ENCODE measurements around the gene CLK4.

Gene CLK4

DNA sequence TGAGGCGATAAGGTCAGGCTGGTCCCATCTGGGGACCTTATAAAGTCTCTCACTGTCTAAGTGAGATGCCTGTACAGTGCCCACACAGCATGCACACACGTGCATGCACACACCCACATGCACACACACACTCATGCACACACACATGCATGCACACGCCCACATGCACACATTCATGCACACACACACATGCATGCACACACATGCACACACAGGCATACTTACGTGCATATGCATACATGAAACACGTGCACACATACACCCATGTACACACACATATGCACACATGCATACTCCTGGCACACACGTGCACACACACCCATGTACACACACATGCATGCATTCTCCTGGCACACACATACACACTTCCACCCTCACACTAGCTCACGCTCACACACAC, 48.9 kb downstream of the CLK4 start:
- Histone ChIP-seq H3K9ac (ENCODE audit: low read length) (no peak overlapping the region), H3K4me1 (ENCODE audit: control insufficient read depth, insufficient read depth, low read length) (no peaks in the 10 kb centered on the region), H3K36me3 (ENCODE audit: control insufficient read depth, insufficient read depth, low read length) (no peaks in the 10 kb centered on the region), H3K27me3 (ENCODE audit: control insufficient read depth, insufficient read depth, low read length) (peaks cover 7% of the 10 kb centered on the region), H3K4me3 (ENCODE audit: low read length) (no peak overlapping the region), H3K27ac (ENCODE audit: low read depth, low read length) (no peak overlapping the region)

DNA sequence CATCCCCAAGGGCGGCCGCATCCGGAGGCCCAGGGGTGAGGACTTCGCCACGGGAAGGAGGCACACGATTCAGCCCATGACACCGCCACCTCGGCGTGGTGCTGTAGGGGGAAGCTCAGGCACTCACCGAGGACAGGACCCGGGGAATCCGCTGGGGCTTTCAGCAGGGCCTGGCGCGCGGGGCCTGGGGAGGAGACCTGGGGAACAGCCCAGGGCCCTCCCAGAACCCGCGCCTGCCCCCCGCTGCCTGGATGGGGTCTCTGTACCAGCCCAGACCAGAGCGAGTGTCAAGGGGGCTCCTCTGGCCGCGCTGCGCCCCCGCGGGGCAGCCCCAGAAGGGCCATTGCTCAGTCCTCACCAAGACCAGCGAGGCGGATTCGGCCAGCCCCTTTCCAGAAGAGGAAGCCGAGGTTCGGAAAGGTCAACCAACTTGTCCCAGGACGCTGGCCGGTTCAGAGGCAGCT, 49.4 kb downstream of the CLK4 start:
- H3K9ac ChIP-seq (ENCODE audit: low read length), result no peak overlapping the region

DNA sequence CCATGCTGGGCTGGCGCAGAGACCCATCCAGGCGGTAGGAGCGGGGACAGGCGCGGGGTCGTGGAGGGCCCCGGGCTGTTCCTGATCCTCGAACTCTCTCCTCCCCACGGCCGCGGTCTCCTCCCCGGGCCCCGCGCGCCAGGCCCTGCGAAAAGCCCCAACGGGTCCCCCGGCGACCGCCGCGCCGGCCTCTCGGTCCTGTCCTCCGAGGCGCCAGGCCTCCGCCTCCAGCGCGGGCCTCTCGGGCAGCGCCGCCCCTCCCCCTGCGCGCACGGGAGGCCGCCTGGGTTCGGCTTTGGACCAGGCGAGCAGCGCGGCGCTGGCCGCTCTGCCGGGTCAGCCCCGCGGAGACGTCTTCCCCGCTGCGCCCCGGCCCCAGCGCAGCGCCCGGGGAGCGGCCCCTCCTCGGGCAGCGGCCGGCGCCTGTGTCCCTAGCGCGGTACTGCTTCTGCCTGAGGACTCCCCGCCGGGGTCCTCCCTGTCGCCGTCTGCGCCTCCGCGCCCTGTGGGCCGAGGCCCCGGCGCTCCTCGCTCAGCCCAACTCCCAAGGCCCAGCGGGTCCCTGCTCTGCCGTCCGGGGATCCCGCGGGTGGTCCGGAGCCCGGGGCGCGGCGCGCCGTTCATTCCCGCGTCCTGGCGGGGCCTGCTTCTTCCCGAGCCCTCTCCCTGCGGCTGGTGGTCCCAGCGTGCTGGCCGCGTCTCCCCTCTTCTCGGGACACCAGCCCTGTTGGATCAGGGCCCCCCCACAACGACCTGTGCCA, 50.1 kb downstream of the CLK4 start:
- H3K4me3 ChIP-seq (ENCODE audit: low read length), result no peak overlapping the region
- H3K27me3 ChIP-seq (ENCODE audit: control insufficient read depth, insufficient read depth, low read length), result peaks cover 7% of the 10 kb centered on the region

More for the DNA sequence above, 49.4 kb downstream of the CLK4 start:
- Histone ChIP-seq H3K4me1 (ENCODE audit: control insufficient read depth, insufficient read depth, low read length) (no peaks in the 10 kb centered on the region), H3K27me3 (ENCODE audit: control insufficient read depth, insufficient read depth, low read length) (peaks cover 7% of the 10 kb centered on the region), H3K27ac (ENCODE audit: low read depth, low read length) (no peak overlapping the region), H3K36me3 (ENCODE audit: control insufficient read depth, insufficient read depth, low read length) (no peaks in the 10 kb centered on the region), H3K4me3 (ENCODE audit: low read length) (no peak overlapping the region)

DNA sequence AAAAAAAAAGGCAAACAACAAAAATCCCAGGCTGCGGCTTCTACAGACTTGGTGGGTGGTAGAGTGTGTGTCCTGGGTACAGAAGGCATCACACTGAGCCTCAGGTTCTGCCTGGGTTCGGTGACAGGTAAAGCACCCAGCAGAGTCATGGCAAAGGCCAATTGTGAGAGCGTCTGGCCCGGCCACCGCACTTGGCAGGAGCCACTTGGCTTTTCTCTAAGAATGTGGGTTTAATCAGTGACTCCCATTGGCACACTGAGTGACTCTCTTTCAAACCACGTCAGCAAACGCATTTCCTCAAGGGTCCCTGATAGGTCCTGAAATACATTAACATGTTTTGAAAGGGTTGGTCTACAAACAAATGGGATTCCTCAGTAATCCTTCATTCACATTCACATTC, 53.6 kb downstream of the CLK4 start:
- no peak overlapping the region for H3K4me3 ChIP-seq (ENCODE audit: low read length)
- no peak overlapping the region for H3K9ac ChIP-seq (ENCODE audit: low read length)
- no peaks in the 10 kb centered on the region for H3K4me1 ChIP-seq (ENCODE audit: control insufficient read depth, insufficient read depth, low read length)
- H3K36me3 ChIP-seq (ENCODE audit: control insufficient read depth, insufficient read depth, low read length), result no peaks in the 10 kb centered on the region
- H3K27me3 ChIP-seq (ENCODE audit: control insufficient read depth, insufficient read depth, low read length), result peaks cover 7% of the 10 kb centered on the region
- no peak overlapping the region for H3K27ac ChIP-seq (ENCODE audit: low read depth, low read length)

More for the DNA sequence above, 50.1 kb downstream of the CLK4 start:
- Histone ChIP-seq H3K36me3 (ENCODE audit: control insufficient read depth, insufficient read depth, low read length) (no peaks in the 10 kb centered on the region), H3K4me1 (ENCODE audit: control insufficient read depth, insufficient read depth, low read length) (no peaks in the 10 kb centered on the region), H3K27ac (ENCODE audit: low read depth, low read length) (no peak overlapping the region), H3K9ac (ENCODE audit: low read length) (no peak overlapping the region)

DNA sequence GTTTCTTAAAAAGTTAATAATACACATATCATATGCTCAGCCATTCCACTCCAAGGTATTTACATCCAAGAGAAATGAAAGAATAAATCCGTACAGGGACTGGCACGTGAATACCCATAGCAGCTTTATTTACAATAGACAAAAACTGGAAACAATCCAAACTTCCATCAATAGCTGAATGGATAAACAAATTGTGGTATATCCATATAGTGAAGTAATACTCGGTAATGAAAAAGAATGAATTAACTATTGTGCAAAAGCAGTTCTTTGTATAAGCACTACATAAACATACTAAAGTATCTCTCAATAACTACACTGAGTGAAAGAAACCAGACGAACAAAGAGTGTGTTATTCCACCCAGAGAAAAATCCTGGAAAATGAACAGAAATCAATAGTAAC, 54.2 kb downstream of the CLK4 start:
- Histone ChIP-seq H3K4me3 (ENCODE audit: low read length) (no peak overlapping the region), H3K9ac (ENCODE audit: low read length) (no peak overlapping the region), H3K27ac (ENCODE audit: low read depth, low read length) (no peak overlapping the region), H3K36me3 (ENCODE audit: control insufficient read depth, insufficient read depth, low read length) (no peaks in the 10 kb centered on the region), H3K27me3 (ENCODE audit: control insufficient read depth, insufficient read depth, low read length) (peaks cover 7% of the 10 kb centered on the region), H3K4me1 (ENCODE audit: control insufficient read depth, insufficient read depth, low read length) (no peaks in the 10 kb centered on the region)

DNA sequence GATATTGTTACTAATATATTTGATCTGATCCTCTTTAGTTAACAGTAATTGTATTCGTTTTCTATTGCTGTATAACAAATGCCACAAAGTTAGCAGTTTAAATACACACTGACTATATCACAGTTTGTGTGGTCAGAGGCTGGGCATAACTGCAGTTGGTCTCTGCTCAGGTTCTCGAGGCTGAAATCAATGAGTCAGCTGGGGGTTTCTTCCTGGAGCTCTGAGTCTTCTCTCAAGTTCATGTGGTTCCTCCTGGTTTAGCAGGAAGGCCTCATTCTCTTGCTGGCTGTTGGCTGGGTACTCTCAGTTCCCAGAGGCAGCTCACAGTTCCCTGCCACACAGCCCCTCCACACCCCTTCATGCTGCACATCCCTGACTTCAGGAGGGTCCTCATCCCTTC, 57.4 kb downstream of the CLK4 start:
- no peaks in the 10 kb centered on the region for H3K4me1 ChIP-seq (ENCODE audit: control insufficient read depth, insufficient read depth, low read length)
- no peak overlapping the region for H3K4me3 ChIP-seq (ENCODE audit: low read length)
- no peak overlapping the region for H3K27ac ChIP-seq (ENCODE audit: low read depth, low read length)
- H3K9ac ChIP-seq (ENCODE audit: low read length), result no peak overlapping the region
- H3K36me3 ChIP-seq (ENCODE audit: control insufficient read depth, insufficient read depth, low read length), result no peaks in the 10 kb centered on the region
- no peaks in the 10 kb centered on the region for H3K27me3 ChIP-seq (ENCODE audit: control insufficient read depth, insufficient read depth, low read length)

DNA sequence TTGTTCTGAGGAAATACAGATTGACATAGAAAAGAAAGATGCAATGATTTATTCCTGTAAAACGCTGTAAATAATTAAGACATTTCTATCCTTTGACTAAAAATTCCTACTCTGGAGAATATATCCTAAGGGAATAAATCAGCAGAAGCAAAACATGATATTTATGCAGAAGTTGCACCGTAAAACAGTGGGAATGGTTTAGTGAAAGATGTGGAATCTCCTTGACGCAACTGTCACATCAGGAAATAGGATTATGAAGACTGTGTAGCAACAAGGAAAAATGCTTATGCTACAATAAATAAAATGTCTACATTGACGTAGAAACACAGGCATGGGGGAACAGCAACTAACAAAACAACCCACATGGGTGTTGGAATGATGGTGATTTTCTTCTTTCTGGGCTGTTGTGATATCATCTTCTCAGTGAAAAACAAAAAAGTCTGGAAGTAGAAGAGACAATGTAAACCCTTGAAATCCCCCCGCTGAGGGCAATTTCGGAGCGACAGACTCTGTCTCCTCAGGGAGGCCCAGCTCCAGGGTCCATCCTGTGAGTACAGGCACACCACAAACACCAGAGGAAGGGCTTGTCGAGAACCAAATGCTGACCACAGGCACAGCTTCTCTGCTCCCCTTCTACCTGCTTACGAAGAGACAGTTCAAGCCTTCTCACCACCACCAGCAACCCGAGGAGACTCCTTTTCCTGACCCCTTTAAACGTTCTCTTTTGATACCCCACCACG, 61.9 kb downstream of the CLK4 start:
- Histone ChIP-seq H3K4me1 (ENCODE audit: control insufficient read depth, insufficient read depth, low read length) (no peaks in the 10 kb centered on the region), H3K4me3 (ENCODE audit: low read length) (no peak overlapping the region), H3K36me3 (ENCODE audit: control insufficient read depth, insufficient read depth, low read length) (no peaks in the 10 kb centered on the region), H3K9ac (ENCODE audit: low read length) (no peak overlapping the region), H3K27me3 (ENCODE audit: control insufficient read depth, insufficient read depth, low read length) (no peaks in the 10 kb centered on the region), H3K27ac (ENCODE audit: low read depth, low read length) (no peak overlapping the region)

DNA sequence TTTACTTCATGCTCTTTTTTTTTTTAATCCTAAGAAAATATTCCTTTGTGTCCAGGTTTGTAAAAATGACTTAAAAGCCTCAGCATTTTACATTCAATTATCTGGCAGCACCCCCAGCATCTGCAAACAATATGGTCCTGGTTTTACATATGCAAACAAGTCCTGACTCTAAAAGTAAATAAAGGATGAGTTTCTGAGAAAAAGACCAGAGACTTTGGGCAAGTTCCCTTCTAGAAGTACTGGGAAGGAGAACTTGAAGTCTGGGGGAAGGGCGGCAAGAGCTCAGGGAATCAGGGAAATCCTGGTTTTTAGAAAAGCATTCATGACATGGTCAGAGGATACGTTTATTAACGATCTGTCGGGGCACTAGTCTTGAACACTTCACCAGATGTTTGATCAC, 62.5 kb downstream of the CLK4 start:
- no peaks in the 10 kb centered on the region for H3K36me3 ChIP-seq (ENCODE audit: control insufficient read depth, insufficient read depth, low read length)
- H3K4me3 ChIP-seq (ENCODE audit: low read length), result no peak overlapping the region
- H3K4me1 ChIP-seq (ENCODE audit: control insufficient read depth, insufficient read depth, low read length), result no peaks in the 10 kb centered on the region
- no peaks in the 10 kb centered on the region for H3K27me3 ChIP-seq (ENCODE audit: control insufficient read depth, insufficient read depth, low read length)
- no peak overlapping the region for H3K27ac ChIP-seq (ENCODE audit: low read depth, low read length)
- no peak overlapping the region for H3K9ac ChIP-seq (ENCODE audit: low read length)

DNA sequence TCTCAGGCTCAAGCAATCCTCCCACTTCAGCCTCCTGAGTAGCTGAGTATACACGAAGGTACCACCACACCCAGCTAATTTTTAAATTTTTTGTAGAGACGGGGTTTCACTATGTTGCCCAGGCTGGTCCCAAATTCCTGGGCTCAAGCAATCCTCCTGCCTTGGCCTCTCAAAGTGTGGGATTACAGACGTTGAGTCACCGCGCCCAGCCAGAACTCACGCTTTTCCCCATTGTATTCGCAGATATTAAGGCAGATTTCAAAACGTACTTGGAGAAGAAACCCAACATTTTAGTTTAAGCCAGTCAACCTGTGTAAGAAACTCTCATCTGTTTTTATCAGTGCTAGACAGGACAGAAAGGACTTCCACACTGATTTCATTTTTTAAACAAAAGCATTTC, 63.2 kb downstream of the CLK4 start:
- H3K4me3 ChIP-seq (ENCODE audit: low read length), result no peak overlapping the region
- no peak overlapping the region for H3K9ac ChIP-seq (ENCODE audit: low read length)
- H3K27me3 ChIP-seq (ENCODE audit: control insufficient read depth, insufficient read depth, low read length), result no peaks in the 10 kb centered on the region
- no peaks in the 10 kb centered on the region for H3K4me1 ChIP-seq (ENCODE audit: control insufficient read depth, insufficient read depth, low read length)
- H3K27ac ChIP-seq (ENCODE audit: low read depth, low read length), result no peak overlapping the region
- no peaks in the 10 kb centered on the region for H3K36me3 ChIP-seq (ENCODE audit: control insufficient read depth, insufficient read depth, low read length)

DNA sequence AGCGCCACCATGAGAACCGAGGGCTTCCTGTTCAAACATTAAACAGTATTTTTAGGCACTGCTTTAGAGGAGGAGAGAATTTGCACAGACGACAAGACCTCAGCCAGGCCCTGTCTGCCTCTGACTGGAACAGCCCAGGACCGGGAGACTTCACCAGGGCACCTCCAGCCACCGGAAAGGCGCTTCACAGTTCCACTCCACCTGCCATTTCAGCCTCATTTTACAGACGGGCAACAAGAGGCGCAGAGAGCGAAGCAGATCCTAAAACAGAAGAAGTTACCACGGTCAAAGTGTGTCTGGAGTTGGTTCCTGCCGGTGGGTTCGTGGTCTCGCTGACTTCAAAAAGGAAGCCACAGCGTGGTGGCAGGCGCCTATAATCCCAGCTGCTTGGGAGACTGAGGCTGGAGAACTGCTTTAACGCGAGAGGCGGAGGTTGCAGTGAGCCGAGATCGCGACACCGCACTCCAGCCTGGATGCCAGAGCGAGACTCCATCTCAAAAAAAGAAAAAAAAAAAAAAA, 65.0 kb downstream of the CLK4 start:
- H3K9ac ChIP-seq (ENCODE audit: low read length), result no peak overlapping the region
- H3K27ac ChIP-seq (ENCODE audit: low read depth, low read length), result no peak overlapping the region
- H3K4me1 ChIP-seq (ENCODE audit: control insufficient read depth, insufficient read depth, low read length), result no peaks in the 10 kb centered on the region
- no peaks in the 10 kb centered on the region for H3K27me3 ChIP-seq (ENCODE audit: control insufficient read depth, insufficient read depth, low read length)
- no peaks in the 10 kb centered on the region for H3K36me3 ChIP-seq (ENCODE audit: control insufficient read depth, insufficient read depth, low read length)
- no peak overlapping the region for H3K4me3 ChIP-seq (ENCODE audit: low read length)

DNA sequence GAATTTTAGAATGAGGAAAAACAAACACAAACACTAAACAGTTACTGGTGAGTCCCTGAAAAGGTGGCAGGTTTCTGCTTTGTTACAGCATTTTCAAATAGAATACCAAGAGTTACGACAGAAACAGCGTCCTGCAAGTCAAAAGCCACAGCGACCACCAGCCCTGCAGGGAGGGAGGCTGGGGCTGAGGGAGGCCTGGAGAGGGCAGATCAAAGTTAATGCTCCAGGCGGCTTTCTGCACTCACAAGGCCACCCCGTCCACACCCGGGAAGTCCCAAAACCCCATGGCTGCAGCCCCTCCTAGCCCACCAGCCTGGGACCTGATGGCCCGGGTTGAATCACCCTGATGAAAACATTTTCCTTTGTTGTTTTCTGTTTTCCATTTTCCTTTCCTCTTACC, 65.9 kb downstream of the CLK4 start:
- no peak overlapping the region for H3K27ac ChIP-seq (ENCODE audit: low read depth, low read length)
- no peak overlapping the region for H3K4me3 ChIP-seq (ENCODE audit: low read length)
- no peak overlapping the region for H3K9ac ChIP-seq (ENCODE audit: low read length)
- no peaks in the 10 kb centered on the region for H3K36me3 ChIP-seq (ENCODE audit: control insufficient read depth, insufficient read depth, low read length)
- H3K27me3 ChIP-seq (ENCODE audit: control insufficient read depth, insufficient read depth, low read length), result no peaks in the 10 kb centered on the region
- H3K4me1 ChIP-seq (ENCODE audit: control insufficient read depth, insufficient read depth, low read length), result no peaks in the 10 kb centered on the region

DNA sequence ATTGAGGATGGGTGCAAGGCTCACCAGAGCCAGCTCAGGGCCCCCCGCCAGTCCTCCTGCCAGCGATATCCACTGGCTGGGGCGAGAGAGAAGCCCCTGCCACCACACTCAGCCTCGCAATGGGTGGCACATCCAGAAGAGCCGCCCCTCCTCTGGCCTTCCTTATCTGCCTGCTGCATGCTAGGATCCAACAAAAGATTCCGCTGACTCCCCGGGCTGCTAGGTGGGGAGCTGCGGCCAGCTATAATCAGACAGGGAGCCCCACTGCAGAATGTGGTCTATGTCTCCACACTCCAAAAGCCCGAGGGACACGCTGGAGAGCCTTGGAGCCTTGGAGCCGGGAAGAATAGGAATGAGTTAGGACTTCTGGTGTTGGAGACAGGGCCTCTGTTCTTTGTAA, 69.4 kb downstream of the CLK4 start:
- Histone ChIP-seq H3K4me3 (ENCODE audit: low read length) (no peak overlapping the region), H3K36me3 (ENCODE audit: control insufficient read depth, insufficient read depth, low read length) (no peaks in the 10 kb centered on the region), H3K4me1 (ENCODE audit: control insufficient read depth, insufficient read depth, low read length) (no peaks in the 10 kb centered on the region), H3K27me3 (ENCODE audit: control insufficient read depth, insufficient read depth, low read length) (no peaks in the 10 kb centered on the region), H3K27ac (ENCODE audit: low read depth, low read length) (no peak overlapping the region), H3K9ac (ENCODE audit: low read length) (no peak overlapping the region)
